Mucosa of gallbladder (tissue), 1 donor: ENCODE results near the gene RAD51B. TPM values are rescaled to one million over a fixed set of nuclear protein-coding genes. Genes with fewer than 3 reads are reported as not detected.

Source experiments
- DNase-seq: peaks from one replicate; pipeline ENCODE4 v3.0.0-alpha.2; 2020; ENCODE audit warnings: low spot score
- total RNA-seq: library from RNA; stranded (reverse); gene quantifications from one replicate; pipeline ENCODE4 v1.2.1, GENCODE V29; 2021
- donor health status: DM: no; HTN: no; CAD: no.

Gene RAD51B
- total RNA-seq, 1 donor from 2014 or later = 18.5 TPM

DNA sequence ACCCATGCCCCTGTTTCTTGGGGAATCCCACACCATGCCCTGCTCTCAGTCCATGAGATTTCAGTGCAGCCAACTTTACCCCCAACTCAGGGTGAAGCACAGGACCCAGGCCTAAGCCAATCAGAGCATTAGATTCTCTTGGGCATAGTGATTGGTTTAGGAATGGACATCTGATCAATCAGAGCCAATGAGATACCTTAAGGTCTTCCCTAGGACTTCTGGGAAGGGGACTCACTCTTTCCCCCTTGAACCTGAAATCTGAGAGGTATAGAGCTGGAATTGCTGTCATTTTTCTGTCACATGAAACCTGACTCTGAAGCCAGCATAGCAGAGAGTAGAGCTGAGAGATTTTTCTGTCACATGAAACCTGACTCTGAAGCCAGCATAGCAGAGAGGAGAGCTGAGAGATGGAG is 846.2 kb downstream of the RAD51B start:
- DNase-seq = no peak

DNA sequence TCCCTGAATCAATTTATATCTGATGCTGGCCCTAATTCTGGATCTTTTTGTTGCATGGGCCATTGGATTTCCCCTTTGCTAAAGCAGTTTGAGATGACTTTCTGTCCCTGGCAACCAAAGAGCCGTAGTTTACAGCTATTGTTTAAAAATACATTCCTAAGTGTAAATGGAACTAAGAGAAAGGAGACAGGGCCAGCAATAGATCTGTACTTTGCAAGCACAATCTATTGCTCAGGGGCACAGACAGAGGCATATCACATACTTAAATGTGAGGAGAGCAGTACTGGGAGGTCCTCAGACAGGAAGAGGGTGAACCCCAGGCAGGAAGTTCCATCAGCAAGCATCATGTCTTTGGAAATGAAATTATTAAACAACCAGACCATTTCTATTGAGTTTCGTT is 846.7 kb downstream of the RAD51B start:
- no peak for DNase-seq

DNA sequence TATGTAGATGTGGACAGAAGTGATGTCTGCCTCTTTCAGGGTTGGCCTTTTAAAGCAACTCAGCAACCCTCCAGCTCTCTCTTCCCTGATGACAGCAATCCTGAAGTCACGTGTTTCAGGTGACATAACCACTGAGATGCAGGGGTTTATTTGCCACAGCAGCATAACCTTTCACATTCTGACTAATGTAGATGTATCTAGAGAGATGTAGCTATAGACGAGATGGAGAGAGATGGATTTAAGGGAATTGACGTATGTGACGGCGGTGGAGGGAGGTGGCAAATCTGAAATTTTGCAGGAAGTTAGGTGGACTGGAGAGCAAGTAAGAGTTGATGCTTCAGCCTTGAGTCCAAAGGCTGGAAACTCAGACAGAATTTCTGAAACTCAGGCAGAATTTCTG is 847.3 kb downstream of the RAD51B start:
- DNase-seq = no peak

DNA sequence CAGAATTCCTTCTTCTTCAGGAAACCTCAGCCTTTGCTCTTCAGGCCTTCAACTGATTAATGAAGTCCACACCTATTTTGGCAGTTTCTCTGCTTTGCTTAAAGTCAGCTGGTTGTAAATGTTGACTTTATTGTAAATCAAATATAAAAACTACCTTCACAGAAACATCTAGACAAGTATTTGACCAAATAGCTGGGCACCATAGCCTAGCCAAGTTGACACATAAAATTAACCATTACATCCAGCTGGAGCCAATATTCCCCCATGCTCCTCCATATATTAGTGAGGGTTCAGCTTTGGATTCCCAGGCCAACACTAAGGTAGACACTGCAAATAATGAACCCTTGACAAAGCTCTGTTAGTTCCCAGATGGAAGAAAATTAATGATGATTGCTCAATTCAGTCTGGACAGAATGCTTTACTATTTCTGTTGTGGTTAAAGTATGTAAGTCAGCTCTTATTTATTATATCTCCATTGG is 847.8 kb downstream of the RAD51B start:
- DNase-seq = no peak

DNA sequence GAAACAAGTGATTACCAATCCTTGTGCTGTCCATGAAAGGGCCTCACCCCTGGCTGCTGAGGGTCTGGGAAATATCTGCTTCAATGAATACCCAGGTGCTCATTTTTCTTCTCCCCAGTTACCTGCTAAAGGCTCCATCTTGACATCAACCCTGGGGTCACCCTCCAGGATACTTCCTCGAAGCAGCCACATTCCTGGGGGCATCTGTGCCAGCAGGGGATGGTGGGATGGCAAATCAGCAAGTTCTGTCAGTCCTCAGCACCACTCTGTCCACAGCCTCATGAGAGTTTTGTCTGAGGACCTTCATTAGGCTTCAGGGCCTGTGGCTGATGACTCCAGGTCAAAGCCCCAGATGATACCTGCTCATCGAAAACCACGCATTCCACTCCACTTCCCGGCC is 848.4 kb downstream of the RAD51B start:
- no peak for DNase-seq

DNA sequence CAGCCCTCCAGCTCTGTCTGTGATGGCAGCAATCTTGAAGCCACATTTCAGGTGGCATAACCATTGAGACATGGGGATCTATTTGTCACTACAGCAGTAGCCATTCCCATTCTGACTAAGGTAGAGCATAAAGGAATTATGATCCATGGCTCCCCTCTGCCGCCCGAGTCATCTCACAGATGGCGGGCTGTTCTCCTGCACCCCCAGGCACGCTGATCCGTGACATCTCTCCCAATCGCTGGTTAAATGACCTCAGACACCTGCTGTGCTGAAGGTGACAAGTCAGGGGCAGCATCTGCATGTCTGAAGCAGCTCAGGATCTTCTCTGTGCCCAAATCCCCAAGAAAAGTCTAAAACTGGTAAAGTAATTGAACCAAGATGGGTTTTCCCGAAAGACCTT is 849.0 kb downstream of the RAD51B start:
- DNase-seq = no peak

DNA sequence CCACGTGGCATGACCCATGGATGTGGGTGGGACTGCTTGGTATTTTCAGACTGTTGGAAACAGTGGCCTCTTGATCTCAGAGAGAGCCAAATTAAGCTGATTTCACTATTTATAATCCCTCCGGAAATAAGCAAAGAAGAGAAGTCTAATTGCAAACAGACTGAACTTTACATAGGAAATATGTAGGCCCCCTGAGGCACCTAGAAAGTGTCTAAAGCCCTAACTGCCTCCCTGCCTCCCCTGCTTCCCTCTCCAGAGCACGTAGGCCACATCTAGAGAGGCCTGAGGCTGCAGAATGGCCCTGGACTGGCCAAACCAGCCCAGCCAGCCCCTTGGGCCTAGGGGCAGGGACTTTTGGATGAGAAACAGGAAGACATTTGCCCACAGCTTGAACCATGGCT is 849.5 kb downstream of the RAD51B start:
- no peak for DNase-seq

DNA sequence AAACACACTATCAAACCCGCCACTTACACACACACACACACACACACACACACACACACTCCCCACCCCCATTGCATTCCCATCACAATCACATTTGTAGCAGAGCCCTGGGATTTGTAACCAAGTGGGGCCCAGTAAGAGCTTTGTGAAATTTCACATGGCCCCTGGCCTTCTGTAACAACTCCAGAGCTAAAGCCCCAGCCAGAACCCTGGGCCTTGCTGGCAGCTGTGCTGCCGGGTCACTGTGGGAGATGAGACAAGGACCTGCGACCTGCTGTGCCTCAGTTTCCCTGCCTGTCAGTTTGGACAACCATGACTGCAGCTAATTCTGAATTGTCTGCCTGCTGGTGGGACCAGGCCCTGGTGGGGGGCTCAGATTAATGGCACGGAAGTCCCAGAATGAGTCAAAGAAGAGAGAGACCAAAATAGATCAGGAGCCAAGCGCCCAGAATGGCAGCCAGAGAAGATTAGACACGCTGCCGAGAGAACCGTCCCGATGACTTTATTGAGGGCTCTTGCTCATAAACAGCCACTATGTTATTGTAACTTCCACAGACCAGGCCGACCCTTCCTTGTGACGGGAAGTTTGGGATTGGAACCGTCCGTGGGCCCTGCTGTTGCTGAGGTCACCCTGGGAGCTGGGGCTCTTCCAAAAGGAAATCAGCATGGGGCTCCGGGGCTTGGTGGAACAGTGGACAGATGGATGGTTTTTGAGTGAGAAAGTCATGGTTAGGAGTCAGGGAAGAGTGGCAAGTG is 850.2 kb downstream of the RAD51B start:
- no peak for DNase-seq

DNA sequence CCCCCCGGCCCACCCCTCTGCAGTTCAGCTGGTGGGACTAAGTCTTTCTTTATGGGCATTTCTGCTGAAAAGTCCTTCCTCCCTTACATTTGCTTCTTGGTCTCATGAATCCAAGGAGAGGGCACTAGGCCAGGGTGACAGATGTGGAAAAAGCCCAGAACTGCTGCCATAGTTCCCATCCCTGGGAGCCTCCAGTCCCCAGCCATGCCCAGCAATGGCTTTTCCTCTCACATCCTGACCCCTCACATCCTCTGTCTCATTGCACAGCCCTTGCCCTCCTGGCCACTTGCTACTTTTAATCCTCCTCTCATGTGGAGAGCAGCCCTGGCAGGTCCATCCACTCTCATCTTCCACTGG is 850.8 kb downstream of the RAD51B start:
- no peak for DNase-seq

DNA sequence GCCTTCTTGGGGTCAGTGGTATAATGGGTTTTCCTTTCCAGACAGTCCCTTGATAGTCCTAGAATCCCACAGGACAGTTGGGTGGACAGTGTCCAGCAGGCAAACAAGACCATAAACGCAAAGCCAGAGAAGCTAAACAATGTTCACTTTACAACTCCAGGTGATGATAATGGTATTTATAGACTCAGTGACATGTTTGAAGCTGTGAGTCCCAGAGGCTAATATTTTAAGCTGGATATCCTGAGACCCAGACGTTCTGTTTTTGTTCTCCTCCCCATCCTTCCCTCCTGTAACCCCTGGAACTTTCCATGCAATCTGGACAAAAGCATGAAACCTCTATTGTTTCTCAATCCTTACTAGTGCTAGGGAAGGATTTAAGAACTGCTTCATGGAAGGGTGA is 852.3 kb downstream of the RAD51B start:
- no peak for DNase-seq

DNA sequence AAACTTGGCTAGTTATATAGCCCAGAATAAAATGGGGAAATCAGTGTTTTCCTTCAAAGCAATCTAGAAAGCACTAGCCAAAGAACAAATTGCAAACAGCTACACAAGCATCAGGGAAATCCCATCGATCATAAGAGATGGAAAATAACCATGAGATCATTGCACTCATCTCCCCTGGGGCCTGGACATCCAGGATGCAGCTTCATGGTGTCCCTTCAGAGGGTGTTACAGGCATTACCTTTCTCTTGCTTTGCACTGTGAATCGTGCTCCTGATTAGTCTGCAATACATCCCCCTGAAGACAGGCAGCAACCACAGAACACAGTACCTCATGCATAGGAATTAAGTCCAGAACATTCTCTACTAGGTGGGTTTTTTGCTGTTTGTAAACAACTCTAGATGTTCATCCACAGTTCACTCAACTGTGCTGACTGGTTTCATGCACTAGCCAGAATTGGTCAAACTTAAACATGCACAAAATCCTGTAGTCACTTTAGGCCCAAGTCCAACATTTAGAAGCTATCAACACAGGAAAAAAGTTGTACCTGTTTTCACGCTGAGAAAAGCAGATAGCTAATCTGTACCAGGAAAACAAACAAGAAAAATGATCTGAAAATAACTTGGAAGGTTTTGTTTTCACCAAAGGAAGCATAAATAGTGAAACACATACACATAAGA is 853.2 kb downstream of the RAD51B start:
- no peak for DNase-seq

DNA sequence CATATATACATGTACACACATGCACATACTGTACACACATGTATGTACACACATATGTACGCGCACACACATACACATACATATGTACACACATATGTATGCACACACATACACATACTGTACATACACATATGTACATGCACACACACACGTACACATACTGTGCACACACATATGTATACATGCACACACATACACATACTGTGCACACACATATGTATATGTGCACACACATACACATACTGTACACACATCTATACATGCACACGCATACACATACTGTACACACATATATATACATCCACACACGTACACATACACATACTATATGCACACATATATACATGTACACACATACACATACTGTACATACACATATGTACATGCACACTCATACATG is 853.9 kb downstream of the RAD51B start:
- no peak for DNase-seq

DNA sequence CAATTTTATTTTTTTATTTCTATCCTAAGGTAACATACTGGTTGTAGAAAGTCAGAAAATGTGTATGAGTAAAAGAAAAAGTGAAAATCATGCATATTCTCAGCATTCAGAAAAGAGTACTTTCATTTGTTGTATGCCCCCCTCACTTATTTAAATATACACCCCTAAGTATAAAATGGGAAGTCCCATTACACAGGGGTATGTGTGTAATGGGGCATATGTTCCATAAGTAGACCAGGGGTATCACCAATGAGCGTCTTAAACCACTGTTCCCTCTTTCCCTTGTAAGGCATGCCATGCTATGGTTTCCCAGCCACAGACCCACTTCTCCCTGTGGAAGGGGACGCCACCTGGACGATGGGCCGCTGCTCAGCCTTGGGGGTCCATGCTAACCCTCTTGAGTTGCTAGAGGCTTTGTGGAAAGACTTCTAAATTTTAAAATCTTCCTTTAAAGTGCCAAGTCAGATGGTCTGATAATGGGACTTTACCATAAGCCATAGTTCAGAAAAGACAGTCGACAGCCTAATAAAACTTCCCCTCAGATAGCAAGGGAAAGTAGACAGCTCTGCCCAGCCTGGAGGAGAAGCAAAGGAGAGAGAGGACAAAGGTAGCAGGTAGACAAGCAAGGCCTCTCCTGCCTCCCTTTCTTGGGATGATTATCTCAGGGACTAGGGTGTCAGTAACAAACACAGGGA is 855.1 kb downstream of the RAD51B start:
- DNase-seq = no peak

DNA sequence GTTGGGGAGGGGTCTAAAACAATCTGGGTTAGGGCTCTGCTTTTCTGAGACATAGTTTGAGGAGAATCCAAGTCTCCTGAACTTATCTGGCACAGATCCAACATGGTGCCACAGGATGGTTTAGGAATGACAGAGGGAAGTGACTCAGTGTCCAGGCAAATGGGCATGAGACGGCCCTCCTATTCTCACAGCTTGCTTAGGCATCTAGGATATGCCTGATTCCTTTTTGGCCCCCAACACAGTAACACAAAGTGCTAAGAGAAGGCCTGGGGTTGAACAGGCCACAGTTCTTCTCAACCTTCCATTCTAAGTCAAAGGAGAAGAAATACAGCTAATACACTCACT is 855.6 kb downstream of the RAD51B start:
- DNase-seq = no peak

DNA sequence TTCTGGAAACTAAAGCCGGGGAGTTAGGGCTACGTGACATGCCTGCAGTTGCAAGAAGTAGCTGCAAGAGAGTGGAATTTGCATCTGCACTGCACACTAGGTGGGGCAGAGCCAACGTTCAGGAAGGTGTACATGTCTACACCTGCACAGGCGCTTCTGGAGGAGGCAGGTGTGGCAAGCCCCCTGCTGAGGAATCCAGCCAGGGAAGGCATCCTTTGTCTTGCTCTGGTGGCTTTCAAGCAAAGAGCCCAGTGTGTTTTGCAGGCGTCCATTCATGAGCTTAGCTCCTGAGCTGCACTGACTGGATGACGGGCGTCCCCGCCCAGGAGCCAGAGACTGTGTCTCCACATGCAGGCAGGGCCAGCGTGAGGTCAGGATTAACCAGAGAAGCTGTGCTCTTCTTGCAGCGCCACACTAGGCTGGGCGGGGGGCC is 856.9 kb downstream of the RAD51B start:
- DNase-seq = no peak

DNA sequence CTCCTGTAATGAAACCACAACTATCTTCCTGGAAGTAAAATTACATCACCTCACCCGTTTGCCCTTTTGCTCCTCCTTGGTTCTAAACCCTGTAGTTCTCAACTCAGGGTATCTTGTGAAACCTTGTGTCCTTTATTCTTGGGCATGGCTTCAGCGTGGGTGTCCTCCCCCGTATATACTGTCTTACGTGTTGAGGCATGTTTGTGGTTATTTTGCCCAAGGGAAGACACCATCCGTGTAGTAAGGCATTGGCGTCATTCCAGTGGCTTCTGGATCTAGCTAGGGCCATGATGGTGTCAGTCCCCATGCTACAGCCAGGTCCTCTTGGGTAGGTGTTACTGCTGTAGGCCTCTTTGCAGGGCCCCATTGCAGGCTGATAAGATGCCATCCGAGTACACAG is 857.9 kb downstream of the RAD51B start:
- DNase-seq = no peak

DNA sequence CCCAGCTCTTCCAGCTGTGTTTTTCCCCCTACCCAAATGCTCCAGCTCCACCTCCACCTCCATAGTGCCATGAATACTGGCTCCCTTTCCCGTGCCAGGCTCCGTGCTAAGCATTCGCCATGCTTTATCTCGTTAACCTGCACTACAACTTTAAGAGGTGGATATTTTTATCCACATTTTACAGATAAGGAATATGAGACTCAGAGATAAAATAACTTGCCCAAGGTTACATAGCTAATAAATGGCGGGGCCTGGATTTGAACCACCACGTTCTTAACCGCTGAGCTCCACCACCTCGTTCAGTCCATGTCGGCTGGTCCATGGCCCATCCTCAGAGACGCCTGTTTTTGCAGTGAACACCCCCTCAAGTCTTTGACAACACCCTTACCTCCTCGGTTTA is 858.3 kb downstream of the RAD51B start:
- DNase-seq = no peak

DNA sequence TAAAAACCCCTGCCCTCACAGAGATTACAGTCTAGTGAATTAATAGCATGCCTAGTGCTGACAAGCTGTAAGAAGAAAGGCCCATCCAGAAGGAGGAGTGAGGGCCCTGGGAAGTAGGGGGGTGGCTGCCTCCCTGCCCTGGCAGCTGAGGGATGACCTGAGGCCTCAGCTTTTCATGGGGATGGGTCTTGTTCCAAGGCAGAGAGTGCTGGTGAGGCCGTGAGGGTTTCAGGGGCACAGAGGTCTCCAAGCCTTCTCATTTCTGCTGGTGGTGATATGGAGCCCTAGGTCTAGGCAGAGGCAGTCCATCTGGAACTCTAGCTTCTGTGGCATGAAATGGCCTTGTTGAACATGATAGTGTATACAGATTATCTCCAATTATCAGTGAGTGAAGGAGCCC is 858.9 kb downstream of the RAD51B start:
- DNase-seq = no peak

DNA sequence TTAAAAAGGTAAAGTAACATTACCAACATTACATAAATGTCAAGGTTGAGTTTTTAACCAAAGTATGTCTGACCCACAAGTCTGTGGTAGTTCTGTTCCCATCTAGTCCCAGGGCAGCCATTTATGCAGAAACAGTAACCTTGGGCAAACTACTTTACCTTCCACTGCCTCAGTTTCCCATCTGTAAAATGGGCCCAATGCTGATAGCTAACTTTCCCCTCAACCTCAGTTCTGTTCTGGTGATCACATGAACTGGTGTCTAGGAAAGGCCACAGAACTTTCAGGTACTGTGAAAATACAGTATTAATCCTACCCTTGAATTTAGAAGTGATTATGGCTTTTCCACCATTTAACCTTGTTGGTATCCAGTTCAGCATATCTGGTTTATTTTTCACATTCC is 859.7 kb downstream of the RAD51B start:
- DNase-seq = no peak

DNA sequence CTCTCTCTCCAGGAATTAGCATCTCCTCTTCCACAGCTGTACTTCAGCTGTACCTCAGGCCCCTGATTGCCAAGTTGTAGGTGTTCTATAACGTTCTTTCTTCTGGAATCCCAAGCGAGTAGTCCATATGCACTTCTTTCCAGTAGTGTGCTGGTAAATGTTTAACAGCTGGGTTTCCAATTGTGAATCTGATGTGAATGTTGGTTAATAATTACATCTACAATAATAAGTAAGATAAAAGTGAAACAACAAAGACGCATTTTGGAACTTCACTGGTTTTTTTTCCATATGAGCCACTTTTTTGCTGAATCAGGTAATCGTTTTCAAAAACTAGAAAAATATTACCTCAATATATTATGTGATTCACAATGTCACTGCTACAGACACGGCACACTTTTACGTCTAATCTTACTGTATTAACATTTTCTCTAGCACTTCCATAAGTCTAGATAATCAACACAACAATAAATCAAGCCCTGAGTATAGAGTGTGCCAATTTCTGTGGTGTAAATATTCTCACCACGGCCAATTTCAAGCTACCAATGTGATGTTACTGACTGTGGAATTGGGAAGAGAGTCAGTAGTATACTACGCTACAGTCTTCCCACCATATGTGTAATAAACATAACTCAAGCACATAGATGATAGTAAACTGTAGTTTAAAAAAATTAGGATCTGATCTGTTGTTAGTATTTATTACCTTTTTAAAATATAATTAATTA is 860.3 kb downstream of the RAD51B start:
- DNase-seq = no peak

DNA sequence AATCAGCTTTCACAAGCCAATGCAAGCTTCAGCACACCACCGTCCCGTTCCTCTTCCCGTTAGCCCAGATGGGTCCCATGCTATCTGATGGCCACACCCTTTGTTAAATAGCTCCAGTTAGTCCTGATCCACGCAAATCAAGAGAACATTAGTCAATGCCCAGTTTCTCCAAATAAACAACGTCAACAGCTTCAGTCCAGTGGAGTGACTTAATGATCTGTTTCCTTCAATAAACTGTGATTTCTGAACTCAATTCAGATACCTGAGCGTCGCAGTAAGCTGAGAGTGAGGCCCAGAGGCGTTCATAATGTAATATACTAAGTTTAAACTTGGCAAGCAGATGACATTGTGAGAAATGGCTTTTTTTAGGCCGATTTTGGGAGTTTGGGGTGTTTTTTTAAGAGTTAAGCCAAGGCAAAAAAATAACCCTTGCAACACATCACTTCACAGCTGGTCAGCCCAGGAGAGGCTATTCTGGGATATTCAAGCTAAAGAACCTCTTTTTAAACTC is 861.0 kb downstream of the RAD51B start:
- no peak for DNase-seq
